ENCODE results near the gene NUTF2.
"Not testable (repeated sequence)": the region's sequence is repeated elsewhere in the genome, so short reads cannot be mapped to it uniquely, and the experiment has no call there.

Gene NUTF2
- total RNA-seq = 25.2 to 64.1 (median 46.0) reads per million in 18 experiments

DNA sequence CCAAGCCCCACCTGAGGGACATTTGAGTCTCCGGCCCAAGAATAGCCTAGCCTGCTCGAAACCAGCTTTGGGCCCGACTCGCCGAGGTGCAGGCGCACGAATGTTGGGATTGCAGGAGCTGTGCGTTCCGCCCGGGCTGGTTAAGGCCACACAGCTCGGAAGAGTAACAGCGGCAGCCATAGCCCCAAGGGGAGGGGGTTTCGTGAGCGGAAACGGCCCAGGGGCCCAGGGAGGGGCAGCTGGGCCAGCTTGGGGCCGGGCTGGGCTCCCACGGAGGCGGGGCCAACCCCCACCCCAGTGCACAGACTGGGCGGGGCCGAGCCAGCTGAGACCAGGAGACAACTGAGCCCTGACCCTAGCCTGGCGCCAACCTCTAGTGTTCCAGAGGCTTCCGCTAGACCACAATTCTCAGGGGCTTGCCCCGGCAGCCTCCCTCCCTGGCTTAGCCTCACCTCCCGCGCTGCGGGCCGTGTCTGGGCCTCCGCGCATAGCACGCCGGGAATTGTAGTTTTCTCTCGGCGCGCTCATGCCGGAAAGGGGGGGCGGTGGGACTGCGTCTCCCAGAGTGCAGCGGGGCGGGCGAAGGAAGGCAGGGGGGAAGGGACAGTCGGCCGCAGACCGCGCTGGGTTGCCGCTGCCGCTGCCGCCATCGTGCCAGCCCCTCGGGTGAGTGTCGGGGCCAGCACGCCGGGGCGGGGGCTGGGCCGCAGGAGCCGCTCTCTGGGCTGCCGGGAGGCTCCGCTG is at the start of gene NUTF2:
Gene NUTF2 (plus strand): TSS at position 614 of the 744 bp plus-strand sequence. CDS start 18,198 bp downstream, outside the sequence.
- peak; percentile 94 to 95 for DNase-seq

DNA sequence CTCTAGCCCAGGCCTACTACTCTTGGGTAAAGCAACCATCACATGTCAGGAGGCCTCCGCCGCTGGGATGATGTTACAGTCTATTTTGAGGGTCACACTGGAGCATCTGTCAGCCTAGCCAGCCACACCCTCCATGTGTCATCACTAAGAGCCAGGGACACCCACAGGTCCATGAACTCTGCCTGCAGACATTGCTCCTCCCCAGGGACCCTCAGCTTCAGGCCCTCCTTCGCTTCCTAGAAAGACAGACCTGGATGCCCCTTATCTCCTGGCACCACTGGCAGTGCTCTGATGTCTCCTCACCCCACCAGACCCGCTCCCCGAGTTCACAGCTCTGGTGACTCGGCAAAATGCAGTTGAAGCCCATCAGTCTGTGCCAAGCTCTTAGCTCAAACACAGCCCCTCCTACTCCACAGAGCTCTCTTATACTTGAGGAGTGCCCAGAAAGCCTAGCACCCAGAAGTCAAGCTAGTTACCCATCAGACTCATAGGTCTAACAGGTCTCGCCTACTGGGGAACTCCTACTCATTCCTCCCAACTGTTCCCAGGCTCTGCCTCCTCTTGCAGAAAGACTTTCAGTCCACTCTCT is 46.3 kb upstream of the NUTF2 start:
- peak; percentile 74 to 92 for DNase-seq

DNA sequence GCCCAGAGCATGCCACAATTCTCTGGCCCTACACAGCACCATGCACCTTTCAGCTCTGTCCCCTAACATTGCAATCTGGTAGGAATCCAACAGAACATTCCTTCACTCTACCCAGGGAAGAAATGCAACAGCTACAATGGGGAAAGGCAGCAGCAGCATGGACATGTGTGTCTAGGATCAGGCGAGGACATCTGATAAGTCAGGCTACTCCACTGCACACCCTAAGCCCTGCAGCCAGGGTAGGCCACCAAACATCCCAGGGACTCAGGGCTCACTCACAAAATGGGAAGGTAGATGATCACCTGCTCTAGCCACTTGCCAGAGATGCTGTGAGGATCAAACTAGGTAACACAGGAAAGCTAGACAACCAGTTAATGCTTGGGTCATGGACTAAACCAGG is 45.5 kb upstream of the NUTF2 start:
- no peak for DNase-seq

DNA sequence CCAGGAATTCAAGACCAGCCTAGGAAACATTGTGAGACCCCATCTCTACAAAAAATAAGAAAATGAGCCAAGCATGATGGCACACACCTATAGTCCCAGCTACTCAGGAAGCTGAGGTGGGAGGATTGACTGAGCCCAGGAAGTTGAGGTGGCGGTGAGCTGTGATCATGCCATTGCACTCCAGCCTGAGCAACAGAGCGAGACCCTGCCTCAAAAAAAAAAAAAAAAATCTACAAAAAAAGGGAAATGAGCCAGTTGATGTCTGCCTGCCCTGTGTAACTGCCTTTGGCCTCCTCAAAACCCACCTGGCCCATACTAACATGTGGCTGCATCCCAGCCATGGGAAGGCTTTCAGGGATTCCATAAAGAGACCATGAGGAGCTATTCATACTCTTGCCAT is 44.9 kb upstream of the NUTF2 start:
- DNase-seq = no peak

GRCh38 chr16:67803894-67804293 is 42.8 kb upstream of the NUTF2 start:
- DNase-seq = peak; percentile 67 to 70

DNA sequence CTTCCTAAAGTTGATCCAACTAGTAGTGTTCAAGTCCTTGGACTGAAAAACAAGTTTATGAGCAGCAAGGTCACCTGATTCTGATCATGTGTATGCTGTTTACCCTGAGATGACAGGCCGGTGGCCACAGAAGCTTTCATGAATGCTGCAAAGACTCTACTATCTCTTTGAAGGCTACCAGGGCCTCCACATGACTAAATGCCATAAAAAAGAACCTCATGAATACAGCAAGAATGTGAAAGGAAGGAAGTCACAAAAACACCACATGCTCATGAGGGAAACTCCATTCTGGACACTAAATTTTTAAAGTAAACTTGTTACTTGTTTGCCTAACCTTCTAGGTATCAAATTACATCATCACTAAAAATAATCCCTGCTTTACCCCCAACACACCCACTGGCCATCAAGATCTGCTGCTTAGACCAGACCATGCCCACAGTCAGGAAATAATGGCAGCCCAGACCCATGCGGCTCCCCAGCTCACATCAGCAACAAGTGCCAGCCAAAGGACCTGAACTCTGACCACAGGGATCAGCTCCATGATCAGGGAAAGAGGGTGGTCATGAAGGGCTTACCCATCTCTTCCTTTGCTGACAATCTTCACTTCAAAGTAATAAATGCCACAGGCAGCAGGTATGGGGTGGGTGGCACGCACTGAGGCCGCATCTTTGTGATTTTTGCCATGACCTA is 41.7 kb upstream of the NUTF2 start:
- peak in 1 of 2 donors; percentile 30 for DNase-seq

DNA sequence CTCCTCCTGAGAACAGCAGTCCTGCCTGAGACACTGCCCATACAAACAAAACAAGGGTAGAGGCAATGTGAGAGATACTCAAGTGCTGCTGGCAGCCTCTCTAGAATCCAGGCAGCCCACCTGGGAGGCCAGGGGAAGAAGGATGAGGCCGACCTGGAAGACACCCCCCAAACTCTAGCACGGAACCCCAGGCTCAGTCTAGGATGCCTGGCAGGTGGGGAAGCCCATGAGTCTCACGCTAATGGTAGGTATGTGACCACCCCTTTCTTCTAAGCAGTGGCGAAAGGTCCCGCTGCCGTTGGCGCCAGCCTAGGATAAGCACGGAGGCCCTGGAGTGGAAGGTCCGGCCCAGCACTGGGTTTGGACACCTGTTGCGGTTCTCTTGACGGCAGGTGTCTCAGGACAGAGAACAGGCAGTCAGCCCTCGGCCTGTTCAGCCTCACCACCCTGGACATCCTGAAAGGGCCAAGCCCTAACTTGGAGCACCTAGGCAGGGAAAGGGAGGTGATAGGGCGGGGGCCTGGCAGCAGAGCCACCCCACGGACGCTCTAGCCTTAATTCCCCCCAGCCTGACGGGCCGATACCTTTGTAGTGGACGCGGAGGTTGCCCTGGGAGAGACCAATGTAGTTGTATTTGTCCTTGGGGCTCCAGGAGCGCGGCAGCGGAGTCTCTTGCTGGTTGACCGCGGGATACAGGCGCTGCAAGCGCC is 40.9 kb upstream of the NUTF2 start:
- no peak for DNase-seq

GRCh38 chr16:67806428-67807147 is 40.1 kb upstream of the NUTF2 start, which contains the start of the genes RANBP10 and TSNAXIP1:
RANBP10 (minus strand) TSS chr16:67806560; CDS start chr16:67806536, 24 bp downstream.
TSNAXIP1 (plus strand) TSS chr16:67806889; CDS start chr16:67807150, 261 bp downstream.
- peak; percentile 99 for DNase-seq

- no peak for DNase-seq
These were observed 39.5 kb upstream of the NUTF2 start for GRCh38 chr16:67807148-67807682.

GRCh38 chr16:67811899-67812298 is 34.8 kb upstream of the NUTF2 start:
- DNase-seq = no peak

GRCh38 chr16:67814567-67814966 is 32.2 kb upstream of the NUTF2 start:
- DNase-seq = no peak

GRCh38 chr16:67820608-67821259 is 26.0 kb upstream of the NUTF2 start:
- DNase-seq = no peak

GRCh38 chr16:67822511-67822910 is 24.2 kb upstream of the NUTF2 start:
- no peak for DNase-seq

DNA sequence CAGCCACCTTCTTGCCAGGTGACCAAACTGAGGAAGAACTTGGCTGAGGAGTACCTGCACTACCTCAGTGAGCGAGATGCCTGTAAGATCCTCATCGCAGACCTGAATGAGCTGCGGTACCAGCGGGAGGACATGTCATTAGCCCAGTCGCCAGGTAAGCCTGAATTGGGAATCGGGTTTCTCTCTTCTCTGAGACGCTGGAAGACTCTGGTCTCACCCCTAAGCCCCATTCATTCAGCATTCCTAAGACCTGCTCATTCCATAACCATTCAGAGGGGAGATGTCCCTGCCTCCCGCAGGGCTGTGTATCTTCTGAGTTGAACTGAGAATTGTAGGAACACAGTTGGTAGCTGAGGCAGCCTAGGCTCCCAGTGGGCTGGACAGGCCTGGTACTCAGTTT is 21.6 kb upstream of the NUTF2 start:
- no peak for DNase-seq

DNA sequence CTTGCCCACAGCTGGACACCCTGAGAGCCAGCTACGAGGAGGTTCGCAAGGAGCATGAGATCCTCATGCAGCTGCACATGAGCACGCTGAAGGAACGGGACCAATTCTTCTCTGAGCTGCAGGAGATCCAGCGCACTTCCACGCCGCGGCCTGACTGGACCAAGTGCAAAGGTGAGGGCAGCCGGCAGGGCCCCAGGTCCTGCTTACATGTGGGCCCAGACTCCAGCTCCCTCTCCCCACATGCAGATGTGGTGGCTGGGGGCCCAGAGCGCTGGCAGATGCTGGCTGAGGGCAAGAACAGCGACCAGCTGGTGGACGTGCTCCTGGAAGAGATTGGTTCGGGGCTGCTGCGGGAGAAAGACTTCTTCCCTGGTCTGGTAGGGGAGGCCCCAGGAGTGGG is 20.8 kb upstream of the NUTF2 start:
- DNase-seq = no peak

DNA sequence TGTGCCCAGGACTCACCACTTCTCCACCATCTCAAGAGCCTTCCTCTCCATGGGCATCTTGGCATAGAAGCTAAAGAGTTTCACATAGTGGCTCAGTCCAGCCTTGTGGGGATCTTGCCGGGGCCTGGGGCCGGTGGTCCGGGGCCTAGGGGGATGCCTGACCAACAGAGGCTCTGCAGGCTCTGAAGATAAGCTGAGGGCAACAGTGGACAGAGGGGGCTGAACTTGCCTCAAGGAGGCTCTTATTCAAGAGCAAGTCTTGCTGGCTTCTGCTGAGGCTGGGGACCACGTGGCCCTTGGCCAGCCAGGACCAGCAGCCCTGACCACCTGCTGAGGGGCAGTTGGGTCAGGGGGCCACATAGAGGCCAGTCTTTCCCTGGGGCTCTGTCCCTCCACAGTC is 18.1 kb upstream of the NUTF2 start:
- DNase-seq = no peak

DNA sequence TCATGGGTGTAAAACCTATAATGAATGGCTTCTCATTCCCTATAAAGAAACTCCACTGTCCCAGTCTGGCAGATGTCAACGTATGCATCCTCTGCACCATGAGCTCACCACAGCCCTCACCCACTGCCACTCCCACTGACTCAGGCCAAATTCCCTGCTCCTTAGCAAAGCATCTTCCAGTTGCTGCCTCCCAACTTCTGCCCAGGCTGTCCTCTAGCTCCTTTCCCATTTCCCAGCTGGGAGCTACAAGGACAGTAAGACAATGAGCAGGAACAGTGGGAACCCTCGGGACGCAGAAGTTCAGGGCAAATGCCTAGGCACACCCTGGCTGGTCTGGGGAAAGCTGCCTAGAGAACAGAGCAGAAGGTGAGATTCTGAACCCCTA is 13.7 kb upstream of the NUTF2 start:
- peak in 1 of 2 donors; percentile 31 for DNase-seq

DNA sequence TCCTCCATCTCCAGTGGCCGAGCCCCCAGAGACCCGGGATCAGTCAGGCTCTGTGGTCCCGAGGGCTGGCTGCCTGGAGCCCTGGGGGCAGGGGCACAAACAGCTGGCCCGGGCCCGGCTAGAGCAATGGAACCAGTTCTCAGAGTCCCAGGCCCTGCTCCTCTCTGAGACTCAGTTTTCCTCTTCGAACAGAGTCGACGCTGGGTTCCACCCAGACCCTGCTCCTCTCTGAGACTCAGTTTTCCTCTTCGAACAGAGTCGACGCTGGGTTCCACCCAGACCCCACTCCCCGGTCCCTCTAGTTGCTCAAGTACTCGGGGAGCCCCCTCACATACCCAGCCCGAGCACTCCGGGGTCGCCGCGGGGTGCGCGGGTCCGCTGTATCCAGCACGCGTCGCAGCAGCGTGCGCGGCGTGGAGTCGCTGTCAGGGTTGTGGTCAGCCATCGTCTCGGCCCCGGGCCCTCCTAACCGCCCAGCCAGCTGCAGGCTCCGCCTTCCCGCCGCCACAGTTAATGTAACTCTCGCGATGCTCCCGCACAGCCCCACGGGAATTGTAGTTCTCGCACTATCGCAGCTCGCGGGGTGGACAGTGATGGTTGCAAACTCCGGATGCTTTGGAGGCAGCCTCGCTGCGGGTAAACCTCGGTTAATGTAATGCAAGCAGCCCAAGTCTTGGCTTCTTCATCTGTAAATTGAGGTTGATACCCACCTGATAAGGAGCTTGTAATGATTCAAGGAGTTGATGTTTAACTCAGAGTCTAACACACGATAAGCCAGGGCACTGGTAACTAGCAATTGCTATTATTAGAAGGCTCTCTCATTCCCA is 13.1 kb upstream of the NUTF2 start:
- DNase-seq = peak; percentile 93 to 94

- DNase-seq = no peak
These were observed 12.5 kb upstream of the NUTF2 start for GRCh38 chr16:67834242-67834614.

- not testable (repeated sequence) for DNase-seq
These were observed 9.5 kb upstream of the NUTF2 start for GRCh38 chr16:67837190-67837589.
